ENCODE measurements around the gene CAMTA2.

Gene CAMTA2

DNA sequence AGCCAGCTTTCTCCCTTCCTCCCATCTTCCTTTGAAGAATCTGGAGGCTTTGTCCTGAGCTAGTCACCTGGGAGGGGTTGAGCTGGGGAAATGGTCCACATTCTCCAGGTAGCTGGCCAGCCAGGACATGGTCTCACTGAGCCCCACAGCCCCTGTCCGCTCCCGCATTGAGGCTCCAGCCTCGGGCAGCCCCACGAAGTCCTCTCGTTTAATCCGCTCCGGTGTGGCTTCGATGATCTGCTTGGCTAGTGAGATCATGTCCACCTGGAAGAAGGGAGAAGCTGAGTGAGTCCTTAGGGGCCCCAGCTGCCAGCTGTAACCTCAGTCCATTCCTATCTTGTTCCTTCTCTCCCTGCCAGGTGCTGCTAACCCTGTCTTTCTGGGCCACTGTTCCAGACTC is 17.2 kb downstream of the CAMTA2 start:
- no peaks in the 10 kb centered on the region for H3K27me3 ChIP-seq (ENCODE audit: control insufficient read depth, insufficient read depth, low read length)
- H3K9me3 ChIP-seq (ENCODE audit: control insufficient read depth, low read length) = no peaks in the 10 kb centered on the region
- no peak overlapping the region for H3K4me2 ChIP-seq (ENCODE audit: low read length)
- no peak overlapping the region for H3K27ac ChIP-seq
- peaks cover 1% of the 10 kb centered on the region for H3K79me2 ChIP-seq
- no peak overlapping the region for H3K4me3 ChIP-seq (ENCODE audit: low read depth, low read length)
- no peak overlapping the region for H2AFZ ChIP-seq
- no peak for TF ChIP-seq CTCF (IDR thresholded peaks at IDR 0.05)
- no peak overlapping the region for H3K9ac ChIP-seq
- peaks cover 10% of the 10 kb centered on the region for H3K4me1 ChIP-seq
- H3K36me3 ChIP-seq (ENCODE audit: control insufficient read depth, insufficient read depth, low read length) = no peaks in the 10 kb centered on the region

DNA sequence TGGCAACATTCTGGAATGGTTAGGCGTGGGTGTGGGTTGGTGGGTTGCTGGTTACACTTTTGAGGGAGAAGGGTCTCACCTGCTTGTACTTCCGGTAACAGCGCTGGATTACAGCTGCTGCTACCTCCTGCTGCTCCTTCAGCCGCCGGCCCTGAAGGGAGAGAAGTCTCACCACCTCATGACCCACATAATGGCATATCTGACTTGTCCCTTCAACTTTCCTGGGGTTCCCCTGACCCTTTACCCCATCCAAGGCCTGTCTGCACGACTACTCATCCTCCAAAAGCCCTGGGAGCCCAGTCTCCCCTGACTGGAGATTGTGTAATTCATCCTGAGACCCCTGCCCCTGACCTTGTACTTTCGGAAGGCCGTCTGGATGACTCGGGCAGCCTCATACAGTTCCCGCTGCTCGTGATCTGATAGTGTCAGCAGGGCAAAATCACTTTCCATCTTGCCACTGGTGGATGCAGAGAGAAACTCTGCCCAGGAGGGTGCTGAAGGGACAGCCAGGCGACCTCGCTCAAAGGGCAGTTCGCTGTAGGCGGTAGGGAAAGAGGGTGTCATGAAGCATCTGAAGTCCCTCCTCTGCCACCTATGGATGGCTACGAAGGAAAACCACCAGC is 17.8 kb downstream of the CAMTA2 start:
- no peak overlapping the region for H3K4me3 ChIP-seq (ENCODE audit: low read depth, low read length)
- no peak for TF ChIP-seq CTCF (IDR thresholded peaks at IDR 0.05)
- no peaks in the 10 kb centered on the region for H3K36me3 ChIP-seq (ENCODE audit: control insufficient read depth, insufficient read depth, low read length)

GRCh38 chr17:4969047-4969550 is 18.4 kb downstream of the CAMTA2 start:
- no peaks in the 10 kb centered on the region for H3K36me3 ChIP-seq (ENCODE audit: control insufficient read depth, insufficient read depth, low read length)
- no peak overlapping the region for H3K9ac ChIP-seq
- peaks cover 10% of the 10 kb centered on the region for H3K4me1 ChIP-seq
- no peaks in the 10 kb centered on the region for H3K27me3 ChIP-seq (ENCODE audit: control insufficient read depth, insufficient read depth, low read length)
- H3K9me3 ChIP-seq (ENCODE audit: control insufficient read depth, low read length) = no peaks in the 10 kb centered on the region
- H2AFZ ChIP-seq = no peak overlapping the region
- H3K4me2 ChIP-seq (ENCODE audit: low read length) = peak overlapping the region; percentile 99
- no peak for TF ChIP-seq CTCF (IDR thresholded peaks at IDR 0.05)
- H3K79me2 ChIP-seq = peaks cover 2% of the 10 kb centered on the region
- peak overlapping the region; percentile 99 for H3K27ac ChIP-seq
- peak overlapping the region; percentile 92 for H3K4me3 ChIP-seq (ENCODE audit: low read depth, low read length)

More for the DNA sequence above, 17.8 kb downstream of the CAMTA2 start:
- Histone ChIP-seq H2AFZ (no peak overlapping the region), H3K4me1 (peaks cover 10% of the 10 kb centered on the region), H3K27ac (no peak overlapping the region), H3K9ac (no peak overlapping the region), H3K79me2 (peaks cover 2% of the 10 kb centered on the region), H3K9me3 (ENCODE audit: control insufficient read depth, low read length) (no peaks in the 10 kb centered on the region), H3K4me2 (ENCODE audit: low read length) (no peak overlapping the region), H3K27me3 (ENCODE audit: control insufficient read depth, insufficient read depth, low read length) (no peaks in the 10 kb centered on the region)

- H3K27me3 ChIP-seq (ENCODE audit: control insufficient read depth, insufficient read depth, low read length) = no peaks in the 10 kb centered on the region
- H3K79me2 ChIP-seq = peaks cover 2% of the 10 kb centered on the region
- H3K4me1 ChIP-seq = peaks cover 10% of the 10 kb centered on the region
- no peak for TF ChIP-seq CTCF (IDR thresholded peaks at IDR 0.05)
- H3K9ac ChIP-seq = no peak overlapping the region
- no peaks in the 10 kb centered on the region for H3K36me3 ChIP-seq (ENCODE audit: control insufficient read depth, insufficient read depth, low read length)
- H3K27ac ChIP-seq = peak overlapping the region; percentile 99
- peak overlapping the region; percentile 99 for H3K4me2 ChIP-seq (ENCODE audit: low read length)
- peak overlapping the region; percentile 97 for H2AFZ ChIP-seq
- peak overlapping the region; percentile 92 for H3K4me3 ChIP-seq (ENCODE audit: low read depth, low read length)
- H3K9me3 ChIP-seq (ENCODE audit: control insufficient read depth, low read length) = no peaks in the 10 kb centered on the region
These were observed 18.9 kb downstream of the CAMTA2 start for GRCh38 chr17:4968486-4969046.

Measured in parathyroid adenoma (tissue), 2 donors.